GM13977 (cell line): ENCODE measurements around the gene PML.

Experiments used
- DNase-seq: peaks from one replicate; pipeline ENCODE4 v3.0.0; 2012; ENCODE audit warnings: low spot score
- in situ Hi-C: fragments of 300-500 bp; cut with MboI; formaldehyde crosslinking; loops from one replicate; pipeline ENCODE4 v1.12.0; 2022; ENCODE audit warnings: low sequenced_read_pairs, low pct_unique_long_range_greater_than_20kb, mixed read lengths, inconsistent platforms; ENCODE audit not compliant: unreplicated experiment
- TF ChIP-seq, protein P1 (sequence below): IDR thresholded peaks from 2 replicates; pipeline ENCODE4 v1.5.1; 2012; ENCODE audit warnings: mild to moderate bottlenecking, control low read depth; ENCODE audit not compliant: insufficient read depth; ENCODE audit errors: extremely low read depth, missing control alignments

PML gene

DNA sequence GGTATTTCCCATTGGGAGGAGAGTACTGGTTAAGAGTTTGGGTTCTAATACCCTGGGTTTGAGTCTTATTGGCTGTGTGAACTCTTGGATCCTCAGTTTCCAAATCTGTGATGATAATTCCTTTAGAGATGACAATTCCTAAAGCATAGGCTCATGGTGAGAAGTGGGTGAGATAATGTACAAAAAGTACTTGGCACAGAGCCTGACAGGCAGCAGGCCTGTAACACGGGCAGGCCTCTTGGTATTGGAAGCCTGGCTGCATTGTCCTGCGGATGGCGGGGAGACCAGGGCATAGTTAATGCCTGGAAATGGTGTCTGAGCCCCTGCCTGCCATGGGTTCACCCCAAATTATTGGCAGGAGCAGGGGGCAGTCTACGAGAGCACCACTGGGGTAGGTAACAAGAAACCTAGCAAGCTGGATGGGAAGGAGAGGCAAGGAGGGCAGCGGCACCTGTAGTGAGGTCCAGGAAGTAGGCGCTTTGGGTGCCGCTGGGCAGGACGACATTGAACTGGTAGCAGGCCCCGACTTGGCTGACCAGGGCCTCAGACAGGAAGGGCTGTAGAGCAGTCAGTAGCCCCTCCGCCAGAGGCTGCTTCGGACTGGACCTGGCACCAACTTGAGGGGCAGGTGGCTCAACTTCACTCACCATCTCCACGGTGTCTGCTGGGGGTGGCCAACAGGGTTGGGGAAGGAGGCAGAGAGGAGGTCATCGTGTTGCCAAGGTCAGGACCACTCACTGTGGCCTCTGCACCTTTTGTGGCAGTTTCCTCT is 10.1 kb upstream of the PML start:
- in situ Hi-C loops: no loop called here
- TF ChIP-seq, protein P1, sequence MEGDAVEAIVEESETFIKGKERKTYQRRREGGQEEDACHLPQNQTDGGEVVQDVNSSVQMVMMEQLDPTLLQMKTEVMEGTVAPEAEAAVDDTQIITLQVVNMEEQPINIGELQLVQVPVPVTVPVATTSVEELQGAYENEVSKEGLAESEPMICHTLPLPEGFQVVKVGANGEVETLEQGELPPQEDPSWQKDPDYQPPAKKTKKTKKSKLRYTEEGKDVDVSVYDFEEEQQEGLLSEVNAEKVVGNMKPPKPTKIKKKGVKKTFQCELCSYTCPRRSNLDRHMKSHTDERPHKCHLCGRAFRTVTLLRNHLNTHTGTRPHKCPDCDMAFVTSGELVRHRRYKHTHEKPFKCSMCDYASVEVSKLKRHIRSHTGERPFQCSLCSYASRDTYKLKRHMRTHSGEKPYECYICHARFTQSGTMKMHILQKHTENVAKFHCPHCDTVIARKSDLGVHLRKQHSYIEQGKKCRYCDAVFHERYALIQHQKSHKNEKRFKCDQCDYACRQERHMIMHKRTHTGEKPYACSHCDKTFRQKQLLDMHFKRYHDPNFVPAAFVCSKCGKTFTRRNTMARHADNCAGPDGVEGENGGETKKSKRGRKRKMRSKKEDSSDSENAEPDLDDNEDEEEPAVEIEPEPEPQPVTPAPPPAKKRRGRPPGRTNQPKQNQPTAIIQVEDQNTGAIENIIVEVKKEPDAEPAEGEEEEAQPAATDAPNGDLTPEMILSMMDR: no peak
- no peak for DNase-seq

DNA sequence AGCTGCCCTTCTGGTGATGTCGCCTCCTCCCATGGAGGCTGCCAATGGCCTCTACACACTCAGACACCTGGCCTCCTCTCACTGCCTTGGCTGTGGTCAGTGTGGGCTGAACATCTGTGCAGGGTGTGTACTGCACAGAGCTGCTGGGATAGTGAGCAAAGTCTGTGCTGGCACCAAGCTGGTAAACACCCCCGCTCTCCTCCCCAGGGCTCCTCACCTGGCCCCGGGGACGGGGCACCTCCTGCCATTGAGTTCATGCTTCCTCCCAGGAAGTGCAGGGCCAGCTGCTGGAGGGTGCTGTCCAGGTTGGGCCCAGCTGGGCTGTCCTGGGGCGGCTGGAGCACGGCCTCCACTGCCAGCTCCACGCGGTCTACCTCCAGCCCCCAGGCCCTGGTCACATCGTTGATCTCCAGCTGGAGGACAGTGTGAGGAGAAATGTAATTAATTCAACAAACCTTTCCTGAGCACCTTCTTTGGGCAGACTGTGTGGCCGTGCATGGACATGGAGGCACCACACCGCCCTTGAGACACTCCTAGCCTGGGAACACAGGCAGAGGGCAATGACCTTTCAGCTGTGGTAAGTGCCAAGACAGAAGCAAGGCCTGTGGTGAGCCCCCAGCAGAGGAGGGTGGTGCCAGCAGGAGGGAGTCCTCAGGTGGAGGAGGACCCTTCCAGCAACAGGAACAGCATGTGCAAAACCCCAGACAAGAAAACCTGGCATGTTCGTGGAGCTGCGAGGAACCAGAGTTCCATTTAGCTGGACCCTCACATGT is 9.2 kb upstream of the PML start:
- TF ChIP-seq, protein P1: no peak
- DNase-seq: no peak
- in situ Hi-C loops: no loop called here

DNA sequence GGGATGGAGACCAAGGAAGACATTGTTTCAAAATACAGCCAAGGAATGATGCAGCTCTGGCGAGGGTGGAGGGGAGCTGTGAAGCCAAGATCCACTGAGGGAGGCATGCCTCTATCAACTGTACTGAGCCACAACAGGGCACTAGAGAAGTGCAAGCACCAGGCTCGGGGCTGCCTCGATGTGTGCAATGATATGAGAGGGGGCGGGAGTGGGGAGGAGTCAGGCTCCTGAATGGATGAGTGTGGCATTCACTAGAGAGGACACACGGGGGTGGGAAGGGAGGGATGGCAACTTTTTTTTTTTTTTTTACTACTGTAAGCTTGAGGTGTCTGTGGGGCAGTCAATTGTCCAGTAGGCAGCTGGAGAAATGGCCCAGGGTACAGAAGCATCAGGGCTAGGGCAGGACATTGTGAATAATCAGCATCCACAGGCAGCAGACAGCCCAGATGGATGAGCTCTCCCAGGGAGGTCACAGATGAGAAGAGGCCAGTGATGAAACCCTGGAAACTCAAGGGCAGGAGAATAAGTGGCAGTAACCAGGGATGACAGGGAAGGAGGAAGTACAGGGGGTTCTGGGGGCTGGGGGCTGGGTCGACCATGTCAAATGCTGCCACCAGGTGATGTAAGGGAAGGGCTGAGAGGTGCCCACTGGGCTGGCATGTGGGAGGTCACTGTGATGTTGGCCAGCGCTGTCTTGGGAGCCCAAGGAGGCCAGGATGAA is 8.3 kb upstream of the PML start:
- TF ChIP-seq, protein P1: no peak
- no peak for DNase-seq
- in situ Hi-C loops: no loop called here

DNA sequence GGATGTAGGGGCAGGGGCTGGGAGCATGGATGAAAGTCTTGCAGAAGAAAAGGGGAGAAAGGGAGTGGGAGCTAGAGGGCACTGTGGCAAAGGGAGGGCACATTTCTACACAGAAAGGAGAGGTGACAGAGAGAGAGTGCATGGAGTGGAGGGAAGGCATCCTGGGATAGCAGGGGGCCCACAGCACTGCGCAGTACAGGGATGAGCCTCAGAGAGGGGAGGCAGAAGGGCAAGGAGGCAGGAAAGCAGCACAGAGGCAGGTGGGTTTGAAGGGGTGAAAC is 7.8 kb upstream of the PML start:
- TF ChIP-seq, protein P1: no peak
- in situ Hi-C loops: no loop called here
- no peak for DNase-seq

DNA sequence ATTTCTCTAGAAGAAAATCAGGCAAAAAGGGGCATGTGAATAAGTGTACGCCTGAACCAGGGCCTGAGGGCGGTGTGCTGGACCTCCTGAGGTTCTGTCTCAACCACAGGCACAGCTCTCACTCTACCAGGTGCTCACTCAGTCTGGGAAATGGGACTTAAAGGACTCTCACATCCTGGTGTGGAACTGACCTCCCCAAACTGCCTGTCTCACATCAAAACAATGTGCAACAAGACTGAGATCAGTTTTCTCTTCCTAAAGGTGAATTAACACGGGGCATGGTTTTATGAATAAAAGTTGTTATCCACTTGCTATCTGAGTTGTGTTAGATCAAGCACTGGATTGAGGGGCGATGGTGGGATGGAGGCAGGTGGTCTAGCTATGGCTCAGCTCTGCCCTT is 7.3 kb upstream of the PML start:
- in situ Hi-C loops: no loop called here
- TF ChIP-seq, protein P1: no peak
- no peak for DNase-seq

DNA sequence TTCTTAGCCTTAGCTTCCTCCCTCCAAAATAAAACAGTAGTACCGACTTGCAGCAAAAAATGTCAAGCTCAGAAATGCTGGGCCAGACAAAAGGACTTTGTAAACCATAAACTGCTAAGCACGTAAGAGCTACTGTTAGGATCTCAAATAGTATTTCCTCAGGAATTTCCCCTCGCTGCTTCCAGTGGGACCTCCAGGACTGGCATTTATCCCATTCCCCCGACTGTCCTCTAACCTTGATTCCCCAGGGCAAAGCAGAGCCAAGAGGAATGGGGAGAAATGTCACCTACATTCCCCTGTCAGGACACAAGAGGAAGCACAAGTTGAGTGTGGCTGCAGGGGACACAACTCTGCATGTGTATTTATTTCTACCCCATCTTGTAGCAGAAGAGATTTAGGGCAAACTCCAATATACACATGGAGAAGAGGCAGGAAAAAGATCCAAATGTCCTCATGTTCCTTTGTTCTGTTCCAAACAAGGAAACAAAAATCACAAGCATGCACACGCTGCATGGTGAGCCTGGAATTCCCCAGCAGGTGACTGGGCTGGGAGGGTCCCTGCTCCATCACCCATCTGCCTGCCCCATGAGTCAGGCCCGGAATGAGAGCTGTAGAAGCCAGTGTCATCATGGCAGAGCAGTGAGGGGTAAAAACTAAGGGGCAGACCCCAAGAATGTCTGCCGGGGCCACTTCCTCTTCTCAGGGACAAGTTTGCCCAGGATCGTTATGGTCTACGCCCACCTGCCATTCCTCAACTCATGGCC is 6.7 kb upstream of the PML start:
- peak; percentile 60 for DNase-seq
- in situ Hi-C loops: no loop called here
- TF ChIP-seq, protein P1: no peak
